Activated CD8-positive, alpha-beta T cell treated with anti-CD3 and anti-CD28 coated beads for 36 hours (primary cell): ENCODE results near the gene TGFBI. TPM values are rescaled to one million over a fixed set of nuclear protein-coding genes. Genes with fewer than 3 reads are reported as not detected.

Source experiments
- ATAC-seq: fragments of 200-7000 bp; cut with Tn5 transposase; one replicate; pipeline ENCODE4 v1.10.0; 2021; ENCODE audit warnings: mild to moderate bottlenecking, moderate library complexity
- CTCF ChIA-PET: fragments of 350-600 bp; sonication (Branson Sonifier 250); formaldehyde crosslinking; loops from one replicate; lab custom pipeline; 2021; ENCODE audit warnings: antibody characterized with exemption; lab: Charles Lee
- POLR2A ChIA-PET: fragments of 350-600 bp; sonication (Branson Sonifier 250); formaldehyde crosslinking; loops from one replicate; lab custom pipeline; 2021; ENCODE audit warnings: antibody characterized with exemption; lab: Charles Lee
- DNase-seq: peaks from one replicate; pipeline ENCODE4 v3.0.0-alpha.2; 2020
- H3K27ac Mint-ChIP-seq: one replicate; pipeline ENCODE4 v1.8.0; 2021; ENCODE audit warnings: mild to moderate bottlenecking, mixed read lengths
- H3K27me3 Mint-ChIP-seq: one replicate; pipeline ENCODE4 v1.8.0; 2021; ENCODE audit warnings: mixed read lengths
- H3K36me3 Mint-ChIP-seq: one replicate; pipeline ENCODE4 v1.8.0; 2021; ENCODE audit warnings: low read depth, mixed read lengths
- H3K4me1 Mint-ChIP-seq: one replicate; pipeline ENCODE4 v1.8.0; 2021; ENCODE audit warnings: low read depth, mixed read lengths
- H3K4me3 Mint-ChIP-seq: one replicate; pipeline ENCODE4 v1.8.0; 2021; ENCODE audit warnings: mild to moderate bottlenecking, moderate library complexity, mixed read lengths
- H3K9me3 Mint-ChIP-seq: one replicate; pipeline ENCODE4 v1.8.0; 2021; ENCODE audit warnings: mixed read lengths
- CTCF ChIP-seq: fragments of 200-600 bp; IDR thresholded peaks from one replicate; pipeline ENCODE4 v1.8.0; 2022; ENCODE audit warnings: antibody characterized with exemption, mild to moderate bottlenecking
- intact Hi-C: fragments of 100-400 bp; cut with micrococcal nuclease; formaldehyde crosslinking; loops from one replicate; pipeline ENCODE4 v1.10.0; 2022
- total RNA-seq, 2 experiments: library from RNA; stranded (reverse); gene quantifications; one replicate each; pipeline ENCODE4 v1.2.3, GENCODE V29; 2021

TGFBI gene
- total RNA-seq, 2 experiments from 2014 or later: not detected

DNA sequence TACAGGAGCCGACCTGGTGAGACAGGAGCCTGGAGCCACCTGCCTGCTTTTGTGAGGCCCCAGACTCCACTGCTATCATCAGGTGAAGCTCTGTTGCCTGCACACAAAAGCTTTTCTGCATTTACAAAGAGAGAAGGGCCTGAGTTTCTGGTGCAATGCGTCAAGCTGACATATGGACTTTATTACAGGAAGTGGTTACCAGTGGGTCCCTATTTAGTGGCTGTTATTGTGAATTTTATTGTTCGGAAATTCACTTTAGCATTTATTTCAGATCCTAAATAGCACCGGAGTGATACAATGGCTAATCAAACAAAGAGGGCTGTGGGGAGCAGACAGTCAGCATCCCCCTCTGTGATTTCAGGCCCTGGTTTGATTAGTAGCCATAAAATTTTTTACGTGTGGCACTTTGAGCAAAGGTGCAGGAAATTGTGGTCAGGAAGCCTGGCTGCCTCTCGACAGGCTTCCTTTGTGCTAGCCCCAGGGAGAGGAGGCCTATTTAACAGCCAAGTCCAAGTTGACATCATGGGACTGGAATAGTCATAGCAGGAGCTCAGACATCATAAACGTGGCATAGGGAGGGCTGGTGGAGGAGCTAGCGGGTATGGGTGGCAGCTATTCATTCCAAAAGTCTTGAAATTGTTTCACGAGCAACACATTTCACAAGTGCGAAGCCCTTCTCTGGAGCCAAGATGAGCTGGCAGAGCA, 8.4 kb downstream of the TGFBI start:
- Mint-ChIP-seq H3K27ac (peak overlapping the region; percentile 78), H3K27me3 (no peaks in the 10 kb centered on the region), H3K4me1 (peaks cover 20% of the 10 kb centered on the region), H3K9me3 (peaks cover 2% of the 10 kb centered on the region), H3K36me3 (peaks cover 3% of the 10 kb centered on the region), H3K4me3 (no peak overlapping the region)
- no peak for TF ChIP-seq CTCF
- ChIA-PET POLR2A (no interaction called here), CTCF (interaction anchor here (1.2 to 2.2 kb wide), 3 partner anchors 12 to 471 kb away, joined by 4 to 5 read pairs (median 5); no protein-coding TSS in a partner anchor)
- intact Hi-C loops: no loop called here
- DNase-seq (peak; percentile 63), ATAC-seq (peak; percentile 90)

DNA sequence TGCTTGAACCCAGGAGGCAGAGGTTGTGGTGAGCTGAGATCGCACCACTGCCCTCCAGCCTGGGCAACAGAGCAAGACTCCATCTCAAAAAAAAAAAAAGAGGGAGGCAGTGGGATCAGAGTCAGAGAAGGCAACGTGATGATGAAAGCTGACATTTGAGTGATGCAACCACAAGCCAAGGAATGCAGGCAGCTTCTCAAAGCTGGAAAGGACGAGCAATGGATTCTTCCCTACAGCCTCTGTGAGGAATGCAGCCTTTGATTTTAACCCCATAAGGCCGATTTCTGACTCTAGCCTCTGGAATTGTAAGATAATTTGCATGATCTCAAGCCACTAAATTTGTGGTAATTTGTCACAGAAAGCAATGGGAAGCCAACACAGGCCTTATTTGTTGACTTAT, 9.8 kb downstream of the TGFBI start:
- peaks cover 2% of the 10 kb centered on the region for H3K9me3 Mint-ChIP-seq
- CTCF ChIA-PET: no interaction called here
- H3K4me1 Mint-ChIP-seq: peaks cover 27% of the 10 kb centered on the region
- DNase-seq (no peak), ATAC-seq (no peak)
- H3K4me3 Mint-ChIP-seq: no peak overlapping the region
- intact Hi-C loops: no loop called here
- TF ChIP-seq CTCF: no peak
- H3K27me3 Mint-ChIP-seq: no peaks in the 10 kb centered on the region
- H3K36me3 Mint-ChIP-seq: peaks cover 3% of the 10 kb centered on the region
- H3K27ac Mint-ChIP-seq: no peak overlapping the region
- POLR2A ChIA-PET: no interaction called here

GRCh38 chr5:136039202-136039601, 10.4 kb downstream of the TGFBI start:
- TF ChIP-seq CTCF: no peak
- ATAC-seq: no peak
- Mint-ChIP-seq H3K27ac (no peak overlapping the region), H3K4me1 (peaks cover 27% of the 10 kb centered on the region), H3K27me3 (no peaks in the 10 kb centered on the region), H3K4me3 (no peak overlapping the region), H3K36me3 (peaks cover 3% of the 10 kb centered on the region), H3K9me3 (peaks cover 2% of the 10 kb centered on the region)
- no peak for DNase-seq
- intact Hi-C loops: no loop called here
- ChIA-PET POLR2A (no interaction called here), CTCF (interaction anchor here (1.0 kb wide), 1 partner anchor 57 kb away, joined by 3 read pairs; no protein-coding TSS in a partner anchor)

DNA sequence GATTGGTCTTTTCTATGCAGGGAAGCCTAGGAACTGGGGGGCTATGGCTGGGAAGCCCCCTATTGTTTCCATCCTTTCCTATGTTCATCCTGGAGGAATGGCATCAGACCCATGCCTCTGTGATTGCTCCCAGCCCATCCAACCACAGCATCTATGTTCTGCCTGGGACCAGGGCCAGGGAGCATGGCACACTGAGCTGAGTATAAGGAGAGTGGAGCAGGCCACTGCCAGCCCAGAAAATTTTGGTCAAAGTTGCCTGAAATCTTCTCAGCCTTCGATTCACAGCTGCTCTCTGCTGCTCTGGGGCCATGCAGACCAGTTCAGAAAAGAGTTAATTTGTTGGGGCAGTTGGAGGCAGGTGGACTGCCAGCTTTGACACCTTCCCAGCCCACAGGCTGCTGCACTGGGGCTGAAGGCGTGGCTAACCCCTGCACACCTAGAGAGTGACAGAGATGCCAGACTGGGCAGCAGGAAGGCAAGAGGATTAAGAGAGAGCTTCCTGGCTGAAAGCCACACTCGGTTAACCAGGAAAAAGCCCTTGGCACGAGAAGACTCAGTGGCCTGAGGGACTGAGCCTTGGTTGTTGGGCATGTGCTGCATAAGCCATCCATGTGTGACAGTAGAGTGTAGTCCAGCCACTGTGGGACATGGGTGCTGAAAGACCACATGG, 12.1 kb downstream of the TGFBI start:
- Mint-ChIP-seq H3K4me1 (peaks cover 27% of the 10 kb centered on the region), H3K36me3 (peaks cover 3% of the 10 kb centered on the region), H3K27me3 (no peaks in the 10 kb centered on the region), H3K27ac (no peak overlapping the region), H3K4me3 (no peak overlapping the region), H3K9me3 (peaks cover 2% of the 10 kb centered on the region)
- ATAC-seq (no peak), DNase-seq (no peak)
- CTCF ChIA-PET: interaction anchor here (1.0 kb wide), 1 partner anchor 17 kb away, joined by 3 read pairs; no protein-coding TSS in a partner anchor
- intact Hi-C loops: no loop called here
- no peak for TF ChIP-seq CTCF
- POLR2A ChIA-PET: no interaction called here

DNA sequence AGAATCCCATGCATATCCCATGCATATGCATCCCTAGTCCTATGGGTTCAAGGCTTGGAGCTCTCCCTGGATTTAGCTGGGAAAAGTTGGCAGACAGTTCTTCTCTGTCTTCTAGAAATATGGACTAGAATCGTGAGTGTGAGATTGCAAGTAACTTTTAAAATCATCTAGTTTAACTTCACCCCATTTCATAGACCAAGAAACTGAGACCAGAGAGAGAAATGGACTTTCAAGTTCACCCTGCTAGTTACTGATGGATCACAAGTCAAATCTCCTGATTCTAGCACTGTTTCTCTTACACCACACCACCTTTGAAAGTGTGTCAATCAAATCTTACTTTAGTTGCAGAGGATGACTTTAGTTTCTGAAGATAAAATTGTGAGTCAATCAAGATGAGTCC, 13.4 kb downstream of the TGFBI start:
- no peak for TF ChIP-seq CTCF
- Mint-ChIP-seq H3K4me3 (no peak overlapping the region), H3K9me3 (peaks cover 2% of the 10 kb centered on the region), H3K27ac (no peak overlapping the region), H3K27me3 (no peaks in the 10 kb centered on the region), H3K36me3 (peaks cover 3% of the 10 kb centered on the region), H3K4me1 (peaks cover 16% of the 10 kb centered on the region)
- ATAC-seq (no peak), DNase-seq (no peak)
- ChIA-PET POLR2A (no interaction called here), CTCF (interaction anchor here (0.7 kb wide), 1 partner anchor 41 kb away, joined by 3 read pairs; no protein-coding TSS in a partner anchor)
- intact Hi-C loops: no loop called here
